NT2/D1 (cell line): ENCODE results near the gene ST3GAL4.

ENCODE experiments used
- SUZ12 ChIP-seq: IDR thresholded peaks from 2 replicates; pipeline ENCODE4 v1.6.1; 2011; ENCODE audit not compliant: insufficient read length, insufficient read depth; ENCODE audit errors: extremely low read depth
- YY1 ChIP-seq: IDR thresholded peaks from 2 replicates; pipeline ENCODE4 v1.6.1; 2011; ENCODE audit not compliant: insufficient read length, insufficient read depth
- ZNF274 ChIP-seq: IDR thresholded peaks from 2 replicates; pipeline ENCODE4 v1.6.1; 2011; ENCODE audit warnings: mild to moderate bottlenecking, low read depth, low read length

- no peak for TF ChIP-seq ZNF274
- no peak for TF ChIP-seq YY1
- TF ChIP-seq SUZ12: no peak
Observed at GRCh38 chr11:126419801-126420697, 64.6 kb downstream of the ST3GAL4 start.
